ENCODE results near the gene CA10.

Gene CA10

DNA sequence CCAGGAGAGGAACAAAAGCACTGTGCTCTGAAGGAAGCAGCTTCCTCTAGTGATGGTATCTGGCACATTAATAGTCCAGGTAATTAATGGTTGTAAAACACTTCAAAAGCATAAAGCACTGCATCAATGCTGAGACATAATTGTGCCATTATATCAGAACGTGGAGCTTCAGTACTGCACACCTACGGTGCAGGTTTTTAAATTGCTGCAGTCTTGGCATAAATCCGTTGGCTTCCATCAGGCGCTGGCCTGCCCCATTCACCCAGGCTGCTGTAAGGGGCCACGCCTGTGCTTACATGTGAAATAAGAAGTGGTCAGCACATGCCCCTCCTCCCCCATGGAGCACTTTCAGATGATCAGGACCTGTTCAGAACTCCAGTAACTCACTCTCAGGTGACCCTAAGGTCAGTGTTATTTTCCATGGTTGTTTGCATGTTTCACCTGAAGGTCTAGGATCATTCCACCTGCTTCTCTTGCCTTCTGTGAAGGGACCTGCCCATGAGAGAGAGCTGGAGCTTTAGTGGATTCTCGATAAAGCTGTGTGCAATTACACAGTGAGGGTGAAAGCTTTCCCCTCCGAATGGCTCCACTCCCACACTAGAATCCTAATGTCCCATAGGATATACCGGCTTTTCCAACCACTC, 345.3 kb downstream of the CA10 start:
- no peak for DNase-seq

DNA sequence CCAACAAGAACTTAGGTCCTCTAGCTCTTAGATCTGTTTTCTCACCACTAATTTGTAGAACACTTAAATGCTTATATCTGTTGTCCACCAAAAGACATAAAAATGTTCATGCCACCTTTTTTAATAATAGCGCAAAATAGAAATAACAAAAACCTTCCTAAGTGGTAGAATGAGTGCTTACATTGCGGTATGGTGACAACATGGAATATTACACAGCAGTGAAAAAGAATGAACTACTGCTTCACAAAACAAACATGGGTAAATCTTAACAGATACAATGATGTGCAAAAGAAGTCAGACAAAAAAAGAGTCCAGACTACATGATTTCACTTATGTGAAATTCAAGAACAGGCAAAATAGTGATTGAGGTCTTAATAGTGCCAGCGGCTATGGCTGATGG, 351.1 kb downstream of the CA10 start:
- no peak for DNase-seq

DNA sequence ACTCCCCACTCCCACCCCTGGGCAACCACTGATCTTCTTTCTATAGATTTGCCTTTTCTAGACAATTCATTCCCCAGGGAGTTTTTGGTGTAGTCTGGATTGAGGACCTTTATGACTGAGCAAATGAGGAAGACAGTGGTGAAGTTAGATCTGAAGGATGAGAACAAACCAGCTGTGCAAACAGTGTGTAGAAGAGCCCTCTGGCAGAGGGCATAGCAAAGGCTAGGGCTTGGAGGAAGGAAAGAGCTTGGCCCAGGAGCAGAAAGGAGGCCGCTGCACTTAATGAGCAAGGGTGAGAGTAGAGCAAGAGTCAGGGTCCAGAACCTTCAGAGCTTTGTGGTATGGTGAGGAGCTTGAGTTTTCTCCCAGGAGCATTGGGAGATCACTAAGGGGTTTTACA, 352.7 kb downstream of the CA10 start:
- no peak for DNase-seq

DNA sequence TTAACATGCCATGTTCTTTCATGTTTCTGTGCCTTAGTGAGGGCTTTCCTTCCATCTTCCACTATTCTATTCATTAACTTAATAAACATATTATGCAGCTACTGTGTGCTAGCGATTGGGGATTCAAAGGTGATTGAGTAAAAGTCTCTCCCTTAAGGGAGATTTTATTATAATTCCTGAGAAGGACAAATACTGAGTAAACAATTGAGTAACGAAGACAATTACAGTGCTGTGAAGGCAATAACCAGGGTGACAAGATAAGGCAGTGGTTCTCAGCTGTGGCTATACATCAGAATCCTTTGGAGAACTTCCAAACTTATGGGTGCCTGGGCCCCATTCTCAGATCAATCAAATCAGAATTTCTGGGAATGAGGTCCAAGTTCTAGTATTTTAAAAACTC, 353.3 kb downstream of the CA10 start:
- DNase-seq: no peak

DNA sequence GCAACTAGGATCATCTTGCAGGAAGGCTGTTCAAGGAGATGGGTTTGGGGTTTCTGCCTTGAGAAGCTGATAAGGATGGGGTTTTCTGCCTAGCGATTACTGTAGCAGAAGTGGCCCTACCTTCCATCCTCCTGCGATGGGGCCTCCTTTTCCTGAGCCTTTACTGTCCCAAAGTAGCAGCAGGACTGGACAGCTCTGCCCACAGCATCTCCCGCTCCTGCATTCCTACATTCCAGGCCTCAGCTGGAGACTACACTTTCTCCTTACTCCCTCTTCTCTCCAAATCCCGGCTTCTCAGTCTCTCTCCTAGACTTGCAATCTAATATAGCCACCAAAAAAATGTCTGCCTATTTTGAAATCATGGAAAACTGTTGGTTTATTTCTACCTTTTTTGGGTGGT, 355.4 kb downstream of the CA10 start:
- no peak for DNase-seq

DNA sequence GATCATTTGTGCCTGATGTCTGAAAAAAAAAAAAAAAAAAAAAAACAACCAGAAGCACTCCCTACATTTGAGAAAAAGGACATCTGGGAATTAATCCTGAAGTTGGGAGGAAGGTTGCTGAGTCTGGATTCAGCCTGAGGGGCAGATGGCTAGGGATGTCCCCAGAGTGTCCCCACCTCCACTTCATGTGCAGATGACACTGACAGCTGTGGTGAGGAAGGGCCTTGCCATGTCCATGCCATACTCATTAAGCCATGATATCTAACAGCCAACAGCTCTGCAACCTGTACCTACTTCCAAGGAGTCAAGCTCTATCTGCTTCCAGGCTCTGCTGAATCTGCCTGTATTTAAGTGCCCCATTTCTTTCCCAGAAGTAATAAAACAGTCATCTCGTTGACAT, 356.0 kb downstream of the CA10 start:
- no peak for DNase-seq

DNA sequence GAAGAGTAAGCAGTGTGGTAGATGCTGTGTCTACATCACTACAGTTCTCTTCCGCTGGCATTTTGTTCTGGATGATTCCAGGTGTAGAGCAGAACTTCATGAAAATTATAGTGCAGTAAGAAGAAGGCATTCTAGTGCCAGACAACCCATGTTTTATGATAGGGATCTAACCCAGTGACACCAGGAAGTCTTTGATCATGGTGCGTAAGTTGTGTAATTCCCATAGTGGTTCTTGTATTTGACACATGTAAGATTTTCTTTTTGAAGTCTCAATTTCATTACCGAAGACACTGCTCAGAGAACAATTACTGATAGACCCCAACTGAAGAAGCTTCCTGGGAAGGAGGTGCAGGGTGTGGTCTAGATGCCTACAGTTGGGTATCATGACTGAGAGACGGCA, 356.9 kb downstream of the CA10 start:
- peak in 1 of 2 donors; percentile 19 for DNase-seq

DNA sequence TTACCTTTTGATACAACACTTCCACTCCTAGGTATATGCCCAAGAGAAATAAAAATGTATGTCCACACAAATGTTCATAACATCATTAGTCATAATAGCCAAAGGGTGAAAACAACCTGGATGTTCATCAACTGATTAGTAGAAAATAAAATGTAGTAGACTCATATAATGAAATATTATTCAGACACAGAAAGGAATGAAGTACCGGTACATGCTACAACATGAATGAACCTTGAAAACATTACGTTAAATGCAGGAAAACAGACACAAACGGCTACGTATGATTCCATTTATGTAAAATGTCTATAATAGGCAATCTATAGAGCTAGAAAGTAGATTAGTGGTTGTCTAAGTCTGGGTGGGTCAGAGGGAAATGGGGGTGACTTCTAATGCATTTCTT, 358.5 kb downstream of the CA10 start:
- no peak for DNase-seq

DNA sequence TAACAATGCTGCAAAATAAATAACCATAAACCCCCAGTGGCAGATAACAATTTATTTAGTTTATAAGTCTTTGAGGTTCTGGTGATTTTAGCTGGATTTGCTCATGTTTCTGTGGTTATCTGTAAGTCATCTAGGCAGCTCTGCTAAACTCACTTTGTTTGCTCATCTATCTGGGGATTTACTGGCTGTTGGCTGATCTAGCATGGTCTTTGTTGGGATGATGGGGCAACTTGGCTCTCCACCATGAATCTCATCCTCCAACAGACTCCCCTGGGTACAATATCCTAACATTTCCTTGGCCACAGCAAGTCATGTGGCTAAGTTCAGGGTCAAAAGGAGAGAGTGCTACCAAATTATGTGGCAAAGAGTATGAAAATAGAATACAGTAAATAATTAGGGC, 359.3 kb downstream of the CA10 start:
- no peak for DNase-seq

DNA sequence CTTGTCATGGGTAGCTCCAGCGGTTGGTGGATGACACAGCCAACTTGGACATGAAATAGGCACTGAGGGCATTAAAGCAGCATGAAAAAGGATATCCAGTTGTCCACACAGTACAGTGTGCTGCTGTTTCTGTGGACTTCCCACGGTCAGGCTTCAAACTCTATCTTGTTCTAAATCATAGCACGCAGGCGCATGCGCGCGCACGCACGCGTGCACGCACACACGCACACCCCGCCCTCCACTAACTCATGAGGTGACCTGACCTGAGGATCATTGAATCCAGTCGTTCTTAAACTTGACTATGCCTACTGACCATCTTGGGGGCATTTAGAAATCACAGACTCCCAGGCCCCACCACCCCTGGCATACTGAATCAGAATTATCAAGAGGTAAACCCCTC, 361.4 kb downstream of the CA10 start:
- DNase-seq: no peak

DNA sequence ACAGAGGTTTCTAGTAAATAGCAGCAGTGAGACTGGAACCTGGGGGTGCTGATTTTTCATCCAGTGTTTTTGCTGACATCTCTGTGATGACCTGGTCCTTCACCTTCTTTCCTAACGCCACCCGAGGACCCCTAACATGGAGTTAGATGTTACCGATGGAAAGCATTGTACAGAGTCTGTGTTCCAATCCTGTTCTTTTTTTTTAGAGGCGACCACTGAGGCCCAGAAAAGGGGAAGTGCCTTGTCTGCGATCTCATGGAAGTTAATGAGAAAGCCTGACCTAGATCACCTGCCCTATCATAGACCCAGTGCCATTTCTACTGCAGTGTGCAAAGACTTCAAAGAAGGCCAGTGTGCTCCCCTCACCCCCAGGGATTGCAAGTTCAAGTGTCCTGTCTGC, 362.5 kb downstream of the CA10 start:
- no peak for DNase-seq

DNA sequence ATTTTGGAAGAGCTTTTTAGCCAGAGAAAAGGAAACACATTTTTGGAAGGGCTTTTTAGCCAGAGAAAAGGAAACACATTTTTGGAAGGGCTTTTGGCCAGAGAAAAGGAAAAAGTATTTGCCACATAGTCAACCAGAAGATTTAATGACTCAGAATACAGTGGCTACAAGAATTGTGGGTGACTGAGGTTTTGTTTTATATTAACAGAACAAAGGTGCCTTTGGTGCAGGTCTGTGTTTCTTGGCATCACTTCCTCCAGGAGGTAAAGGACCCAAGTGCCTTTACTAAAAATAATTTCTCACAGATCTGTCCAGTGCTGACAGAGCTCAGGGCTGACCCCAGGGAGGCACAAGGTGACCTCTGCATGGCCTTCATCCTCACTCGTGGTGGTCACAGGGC, 363.1 kb downstream of the CA10 start:
- no peak for DNase-seq

DNA sequence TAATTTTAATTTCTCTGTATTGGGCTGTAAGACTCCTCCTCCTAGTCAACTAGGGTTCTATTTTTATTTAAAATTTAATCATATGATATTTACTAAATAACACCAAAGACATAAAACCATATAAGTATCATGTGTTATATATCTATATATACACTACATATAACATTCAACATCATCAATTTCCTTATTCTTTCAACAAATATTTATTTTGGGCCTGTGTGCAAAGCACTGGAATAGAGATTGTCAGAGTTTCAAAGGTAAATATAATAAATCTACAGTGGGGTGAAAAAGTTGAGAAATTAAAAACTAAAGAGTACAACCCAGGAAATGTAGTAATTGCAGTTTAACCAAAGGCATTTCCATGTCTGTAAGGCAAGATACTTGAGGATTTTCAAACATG, 364.0 kb downstream of the CA10 start:
- DNase-seq: no peak

DNA sequence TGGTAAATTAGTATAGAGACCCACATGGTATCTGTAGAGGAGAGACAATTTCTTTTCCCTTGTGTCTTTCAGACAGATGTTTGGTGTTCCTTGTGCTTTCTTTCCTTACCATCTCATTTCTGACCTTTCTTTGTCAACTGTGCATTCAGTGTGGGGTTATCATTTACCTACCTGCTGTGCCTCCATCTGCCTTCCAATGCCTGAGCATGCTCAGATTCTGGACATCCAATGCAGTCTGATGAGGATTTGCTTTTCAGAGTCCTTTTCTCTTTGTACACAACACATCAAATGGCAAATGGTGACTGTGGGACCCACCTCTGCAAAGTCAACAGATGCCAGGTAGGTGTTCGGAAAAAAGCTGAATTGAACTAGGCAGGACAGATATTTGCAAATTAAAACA, 364.8 kb downstream of the CA10 start:
- DNase-seq: no peak

DNA sequence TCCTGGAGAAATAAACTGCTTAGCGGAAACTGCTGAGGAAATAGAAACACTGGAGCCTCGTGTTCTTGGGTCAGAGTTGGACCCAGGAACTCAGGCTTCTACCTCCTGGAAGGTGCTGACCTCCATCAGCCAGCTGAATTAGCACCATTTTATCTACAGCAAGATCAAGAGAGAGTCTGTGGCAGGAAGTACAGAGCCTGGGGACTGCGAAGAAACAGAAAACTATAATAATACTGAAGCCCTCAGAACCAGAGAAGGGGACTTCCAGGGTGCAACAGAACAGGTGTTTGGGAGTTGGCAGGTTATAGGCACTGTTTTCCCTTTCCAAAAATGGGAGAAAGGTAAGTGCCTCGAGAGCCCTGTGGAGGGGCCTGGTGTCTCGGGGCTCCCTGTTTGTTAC, 379.7 kb downstream of the CA10 start:
- DNase-seq: peak in 1 of 2 donors; percentile 0

DNA sequence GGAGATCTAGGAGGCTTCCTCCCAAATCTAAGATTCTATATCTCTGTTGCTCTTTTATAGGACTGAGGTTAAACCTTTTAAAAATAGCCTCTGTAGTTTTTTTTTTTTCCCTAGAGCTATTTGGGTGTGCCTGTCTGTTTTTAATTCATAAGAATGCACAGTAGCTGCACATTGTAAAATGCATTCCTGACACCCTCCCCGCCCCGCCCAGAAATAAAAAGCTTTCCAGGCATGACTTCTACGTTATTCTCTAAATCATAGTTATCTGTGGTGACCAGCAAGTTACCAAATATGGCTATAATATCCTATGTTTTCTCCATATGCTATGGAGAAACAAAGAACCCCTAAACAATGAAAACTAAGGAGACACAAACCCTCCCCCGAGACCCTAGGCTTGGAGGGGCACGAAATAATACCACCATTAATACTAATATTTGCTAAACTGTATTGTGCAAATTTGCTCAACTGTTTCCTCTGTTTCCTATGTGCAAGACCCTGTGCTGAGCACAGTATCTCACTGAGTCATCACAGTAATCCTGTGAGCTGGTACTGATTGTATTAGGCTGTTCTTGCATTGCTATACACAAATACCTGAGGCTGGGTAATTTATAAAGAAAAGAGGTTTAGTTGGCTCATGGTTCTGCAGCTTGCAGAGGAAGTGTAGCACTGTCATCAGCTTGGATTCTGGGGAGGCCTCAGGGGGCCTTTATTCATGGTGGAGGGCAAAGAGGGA, 388.3 kb downstream of the CA10 start:
- DNase-seq: no peak

DNA sequence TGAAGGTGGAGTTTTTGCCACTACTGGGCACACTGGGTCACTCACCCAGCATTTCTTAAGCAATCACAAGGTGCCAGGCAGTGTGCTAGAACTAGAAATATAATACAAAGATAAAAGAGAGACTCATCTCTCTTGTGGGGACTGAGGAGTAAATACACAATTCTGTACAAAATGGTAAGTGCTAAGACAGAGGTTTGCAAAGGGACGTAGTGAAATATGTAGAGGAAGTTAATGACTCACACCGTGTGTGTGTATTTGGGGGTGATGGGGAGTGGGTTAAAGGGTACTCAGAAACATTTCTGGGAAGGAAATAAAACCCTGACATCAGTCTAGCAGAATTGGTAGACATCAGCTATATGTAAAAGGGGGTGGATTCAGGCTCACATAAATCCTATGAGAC, 389.3 kb downstream of the CA10 start:
- DNase-seq: no peak

DNA sequence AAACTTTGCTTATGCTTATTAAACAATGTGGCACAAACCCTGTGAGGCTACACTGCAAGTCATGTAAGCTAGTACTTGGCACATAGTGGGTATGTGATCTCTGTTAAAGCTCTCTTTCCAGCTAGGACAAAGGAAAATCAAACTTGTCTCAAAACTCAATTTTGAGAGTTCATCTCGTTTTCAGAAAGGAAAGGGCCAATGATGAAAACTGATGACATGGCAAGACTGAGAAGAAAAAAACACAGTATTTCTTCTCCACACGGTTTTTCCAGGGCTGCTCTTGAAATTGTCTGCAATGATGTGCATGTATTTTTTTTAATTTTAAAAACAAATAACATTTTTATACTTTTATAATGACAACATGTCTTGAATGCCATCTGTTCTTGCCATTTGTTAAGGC, 389.8 kb downstream of the CA10 start:
- no peak for DNase-seq

DNA sequence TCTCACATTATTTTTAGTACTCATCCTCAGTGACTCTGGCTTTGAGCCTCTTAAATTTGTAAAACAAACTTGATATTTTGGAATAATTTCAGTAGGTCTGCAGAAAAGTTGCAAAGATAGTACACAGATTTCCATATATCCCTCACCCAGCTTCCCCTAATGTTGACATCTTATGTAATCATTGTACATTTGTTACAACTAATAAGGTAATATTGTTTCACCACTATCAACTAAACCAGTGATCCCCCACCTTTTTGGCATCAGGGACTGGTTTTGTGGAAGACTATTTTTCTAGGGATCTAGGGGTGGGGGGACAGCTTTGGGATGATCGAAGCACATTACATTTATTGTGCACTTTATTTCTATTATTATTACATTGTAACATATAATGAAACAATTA, 391.2 kb downstream of the CA10 start:
- DNase-seq: no peak

DNA sequence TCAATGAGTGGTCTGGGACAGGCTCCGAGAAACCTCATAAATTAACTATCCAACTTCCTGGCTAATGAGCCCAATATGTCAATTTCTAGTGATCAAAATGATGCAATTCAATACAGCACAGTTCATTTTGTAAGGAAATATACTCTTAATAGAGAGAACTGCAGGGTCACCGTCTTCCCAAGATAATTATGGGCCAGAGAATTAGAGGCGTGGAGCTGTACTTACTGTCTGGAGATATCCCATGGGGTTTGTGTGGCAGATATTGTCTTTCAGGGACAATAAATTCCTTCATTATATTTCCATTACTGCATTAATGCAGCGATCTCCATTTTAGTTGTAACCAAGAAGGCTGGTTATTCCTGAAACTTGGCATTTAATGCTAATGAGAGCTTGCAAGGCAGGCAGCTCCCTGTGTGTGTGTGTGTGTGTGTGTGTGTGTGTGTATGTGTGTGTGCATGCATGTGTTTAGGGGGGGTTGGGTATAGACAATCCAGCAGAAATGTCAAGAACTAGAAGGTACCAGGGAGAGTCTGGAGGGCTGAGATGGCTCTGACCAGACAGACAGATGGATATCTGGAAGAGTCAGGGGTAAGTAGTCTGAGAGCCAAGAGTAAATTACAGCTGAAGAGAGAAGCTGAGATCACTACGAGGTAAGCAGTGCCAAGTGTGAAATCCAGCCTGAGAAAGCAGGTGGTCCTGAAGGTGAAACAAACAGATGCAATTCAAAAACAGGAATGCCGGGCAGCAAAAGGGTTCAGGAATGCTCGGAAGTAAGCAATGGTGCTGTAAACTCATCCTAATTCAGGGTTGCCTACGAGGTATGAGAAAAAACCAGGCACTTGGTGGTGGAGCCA, 393.0 kb downstream of the CA10 start:
- DNase-seq: no peak

DNA sequence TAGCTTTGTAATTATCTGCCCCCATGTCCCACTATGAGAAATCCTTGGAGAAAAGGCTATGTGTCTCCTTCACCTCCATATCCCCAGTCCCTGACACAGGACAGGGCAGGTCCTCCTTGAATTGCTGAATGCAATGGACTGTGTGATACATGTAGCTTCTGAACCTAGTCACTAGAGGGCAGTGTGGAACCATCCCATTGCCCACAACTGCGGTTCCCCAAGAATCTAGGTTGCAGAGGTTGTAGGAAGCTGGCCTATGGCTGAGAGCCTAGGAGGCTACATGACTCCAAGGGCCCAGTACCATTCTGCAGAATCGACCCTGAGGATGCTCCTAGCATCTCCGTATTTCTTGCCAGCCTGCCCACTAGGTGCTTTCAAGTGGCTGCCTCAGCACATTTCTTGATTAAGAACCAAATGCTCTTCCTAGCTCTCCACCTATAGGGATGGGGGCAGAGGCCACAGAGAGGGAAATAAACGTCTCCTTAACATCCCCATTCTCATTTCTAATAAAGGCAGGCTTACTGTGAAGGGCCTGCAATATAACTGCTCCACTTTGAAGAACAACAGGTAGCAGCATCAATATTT, 394.0 kb downstream of the CA10 start:
- DNase-seq: peak; percentile 13 to 41

DNA sequence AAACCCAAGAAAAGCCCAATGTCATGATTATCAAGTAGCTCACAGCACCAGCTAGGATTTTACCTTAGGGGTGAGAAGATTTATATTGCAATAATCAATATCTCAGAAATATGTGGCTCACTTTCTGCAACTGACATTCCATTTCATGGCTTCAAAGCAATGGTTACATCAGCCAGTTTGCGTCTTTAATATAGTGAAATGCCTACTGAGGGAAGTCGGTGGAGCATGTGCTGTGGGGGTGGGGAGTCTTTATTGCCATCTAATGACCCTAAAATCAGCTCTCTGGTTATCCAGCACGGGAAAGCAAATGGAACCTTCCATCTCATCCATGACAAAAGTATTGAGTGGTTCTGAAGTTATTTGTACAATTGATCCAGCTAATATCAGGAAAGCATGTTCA, 395.5 kb downstream of the CA10 start:
- no peak for DNase-seq

DNA sequence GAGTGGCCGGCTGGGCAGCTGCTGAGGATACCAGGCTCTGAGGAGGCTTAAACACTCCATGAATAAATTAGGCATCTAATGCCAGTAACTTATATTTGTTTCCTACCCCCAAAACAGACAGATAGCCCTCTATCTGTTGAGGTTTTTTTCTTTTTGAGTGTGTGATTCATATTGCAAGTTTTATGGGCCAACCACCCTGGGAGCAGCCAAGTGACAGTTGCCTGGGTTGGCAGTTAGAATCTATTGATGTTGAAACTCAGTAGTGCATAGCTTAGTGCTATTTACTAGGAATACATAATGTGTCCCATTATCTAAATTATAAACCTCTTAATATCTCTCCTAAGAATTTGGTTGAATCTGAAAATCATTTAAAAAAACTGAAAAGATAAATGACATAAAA, 397.4 kb downstream of the CA10 start:
- no peak for DNase-seq

DNA sequence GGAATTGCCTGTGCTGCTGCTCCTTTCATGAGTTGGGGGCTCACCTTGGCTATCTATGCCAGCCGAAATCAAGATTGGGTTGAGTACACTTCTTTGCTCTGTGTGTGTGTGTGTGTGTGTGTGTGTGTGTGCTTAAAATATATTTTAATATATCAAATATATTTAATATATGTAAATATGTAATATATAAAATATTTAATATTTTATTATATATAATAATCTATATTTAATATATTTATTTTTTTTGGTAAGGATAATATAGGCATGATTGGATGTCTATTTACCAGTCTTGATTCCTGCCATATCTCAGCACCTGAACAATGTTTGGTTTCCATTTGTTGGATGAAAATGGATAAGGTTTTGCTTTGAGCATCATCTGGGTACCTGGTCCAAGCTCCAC, 399.3 kb downstream of the CA10 start:
- DNase-seq: no peak

Measured in CD4-positive, alpha-beta T cell treated with Interleukin-4 for 1 hour (primary cell).